H9 (cell line): ENCODE data around the gene MED13L. TPM values are rescaled to one million over a fixed set of nuclear protein-coding genes. Genes with fewer than 3 reads are reported as not detected.

Experiments
- DNase-seq: peaks from one replicate; pipeline ENCODE4 v3.0.0-alpha.2; 2017
- H2AFZ ChIP-seq: one replicate; pipeline ENCODE4 v1.6.1; 2013; ENCODE audit warnings: mild to moderate bottlenecking, low read length, control low read depth, moderate library complexity
- H2AK5ac ChIP-seq: 2 replicates; pipeline ENCODE4 v1.6.1; 2013; ENCODE audit warnings: low read length, control low read depth, mixed read lengths; ENCODE audit not compliant: insufficient read length
- H2BK120ac ChIP-seq: one replicate; pipeline ENCODE4 v1.6.1; 2013; ENCODE audit warnings: low read depth, mild to moderate bottlenecking, low read length, control low read depth, inconsistent platforms; ENCODE audit not compliant: poor library complexity, severe bottlenecking
- H2BK12ac ChIP-seq: 2 replicates; pipeline ENCODE4 v1.6.1; 2013; ENCODE audit warnings: low read length, control low read depth, mixed read lengths, low read depth; ENCODE audit not compliant: insufficient read length
- H2BK15ac ChIP-seq: 2 replicates; pipeline ENCODE4 v1.6.1; 2013; ENCODE audit warnings: low read depth, low read length, control low read depth
- H2BK20ac ChIP-seq: one replicate; pipeline ENCODE4 v1.6.1; 2013; ENCODE audit warnings: low read depth, mild to moderate bottlenecking, low read length, control low read depth, inconsistent platforms; ENCODE audit not compliant: poor library complexity, severe bottlenecking
- H2BK5ac ChIP-seq: 2 replicates; pipeline ENCODE4 v1.6.1; 2013; ENCODE audit warnings: low read length, control low read depth, mixed read lengths; ENCODE audit not compliant: insufficient read length
- H3K14ac ChIP-seq: 2 replicates; pipeline ENCODE4 v1.6.1; 2013; ENCODE audit warnings: low read length, control low read depth; ENCODE audit not compliant: insufficient read depth
- H3K18ac ChIP-seq: 2 replicates; pipeline ENCODE4 v1.6.1; 2013; ENCODE audit warnings: low read depth, mild to moderate bottlenecking, mixed read lengths, low read length, control low read depth; ENCODE audit not compliant: insufficient read length
- H3K23ac ChIP-seq: 2 replicates; pipeline ENCODE4 v1.6.1; 2013; ENCODE audit warnings: low read length, control low read depth, mixed read lengths, low read depth; ENCODE audit not compliant: insufficient read length
- H3K23me2 ChIP-seq: 2 replicates; pipeline ENCODE4 v1.6.1; 2013; ENCODE audit warnings: low read depth, mild to moderate bottlenecking, mixed read lengths, low read length, control low read depth; ENCODE audit not compliant: insufficient read length, poor library complexity, severe bottlenecking
- H3K27ac ChIP-seq: 2 replicates; pipeline ENCODE4 v1.5.1; 2013; ENCODE audit warnings: low read length, control low read depth, mixed read lengths, low read depth; ENCODE audit not compliant: insufficient read length
- H3K27me3 ChIP-seq: 2 replicates; pipeline ENCODE4 v1.6.1; 2013; ENCODE audit warnings: low read length, control low read depth, inconsistent platforms; ENCODE audit not compliant: insufficient read depth
- H3K4ac ChIP-seq: 2 replicates; pipeline ENCODE4 v1.6.1; 2013; ENCODE audit warnings: low read depth, mild to moderate bottlenecking, control low read depth, inconsistent platforms, low read length, moderate library complexity
- H3K4me1 ChIP-seq: 2 replicates; pipeline ENCODE4 v1.6.1; 2013; ENCODE audit warnings: low read length, control low read depth, inconsistent platforms; ENCODE audit not compliant: insufficient read depth
- H3K4me2 ChIP-seq: 2 replicates; pipeline ENCODE4 v1.6.1; 2013; ENCODE audit warnings: low read length, control low read depth, mixed read lengths; ENCODE audit not compliant: insufficient read length, insufficient read depth
- H3K56ac ChIP-seq: 2 replicates; pipeline ENCODE4 v1.6.1; 2013; ENCODE audit warnings: low read depth, mild to moderate bottlenecking, mixed read lengths, low read length, control low read depth; ENCODE audit not compliant: insufficient read length
- H3K79me1 ChIP-seq: 2 replicates; pipeline ENCODE4 v1.6.1; 2013; ENCODE audit warnings: low read depth, mild to moderate bottlenecking, moderate library complexity, low read length, control low read depth, inconsistent platforms; ENCODE audit not compliant: insufficient read depth, poor library complexity, severe bottlenecking
- H3K79me2 ChIP-seq: 2 replicates; pipeline ENCODE4 v1.6.1; 2013; ENCODE audit warnings: low read length, control low read depth, inconsistent platforms; ENCODE audit not compliant: insufficient read depth
- H3K9ac ChIP-seq: 2 replicates; pipeline ENCODE4 v1.6.1; 2013; ENCODE audit warnings: low read length, control low read depth, mixed read lengths; ENCODE audit not compliant: insufficient read length; ENCODE audit errors: extremely low read depth
- H3K9me3 ChIP-seq: one replicate; pipeline ENCODE4 v1.6.1; 2013; ENCODE audit warnings: low read depth, low read length, inconsistent platforms; ENCODE audit not compliant: control insufficient read depth
- H3T11ph ChIP-seq: one replicate; pipeline ENCODE4 v1.6.1; 2013; ENCODE audit warnings: mild to moderate bottlenecking, low read length, control low read depth, inconsistent platforms
- H4K20me1 ChIP-seq: one replicate; pipeline ENCODE4 v1.6.1; 2013; ENCODE audit not compliant: control insufficient read depth, insufficient read length, insufficient read depth
- H4K5ac ChIP-seq: 2 replicates; pipeline ENCODE4 v1.6.1; 2013; ENCODE audit warnings: low read depth, mild to moderate bottlenecking, mixed read lengths, low read length, control low read depth; ENCODE audit not compliant: insufficient read length
- H4K8ac ChIP-seq: replicated peaks from 2 replicates; pipeline ENCODE4 v1.6.1; 2013; ENCODE audit warnings: low read length, control low read depth, mixed read lengths, low read depth; ENCODE audit not compliant: insufficient read length
- H4K91ac ChIP-seq: 2 replicates; pipeline ENCODE4 v1.6.1; 2013; ENCODE audit warnings: low read depth, mild to moderate bottlenecking, moderate library complexity, mixed read lengths, low read length, control low read depth; ENCODE audit not compliant: insufficient read length
- H3K27ac Mint-ChIP-seq, 3 experiments: 2 replicates in 2 of 3; 3 replicates in 1 of 3; pipeline ENCODE4 v1.8.0; 2020 to 2021; ENCODE audit warnings: mixed read lengths in 3 of 3, mild to moderate bottlenecking in 1 of 3, moderate library complexity in 1 of 3
- H3K27me3 Mint-ChIP-seq: 2 replicates; pipeline ENCODE4 v1.8.0; 2021; ENCODE audit warnings: low read depth, mild to moderate bottlenecking, moderate library complexity, mixed read lengths
- H3K36me3 Mint-ChIP-seq, 3 experiments: 2 replicates in 2 of 3; 3 replicates in 1 of 3; pipeline ENCODE4 v1.8.0; 2020 to 2021; ENCODE audit warnings: low read depth in 3 of 3, mixed read lengths in 3 of 3; ENCODE audit not compliant: insufficient read depth in 1 of 3
- H3K4me1 Mint-ChIP-seq, 2 experiments: 2 replicates each; pipeline ENCODE4 v1.8.0; 2020; ENCODE audit warnings: mixed read lengths in 2 of 2
- H3K4me3 Mint-ChIP-seq, 2 experiments: 2 replicates in 1 of 2; 3 replicates in 1 of 2; pipeline ENCODE4 v1.8.0; 2020 to 2021; ENCODE audit warnings: mild to moderate bottlenecking in 2 of 2, mixed read lengths in 2 of 2, moderate library complexity in 1 of 2
- H3K9me3 Mint-ChIP-seq, 2 experiments: 2 replicates in 1 of 2; 3 replicates in 1 of 2; pipeline ENCODE4 v1.8.0; 2020; ENCODE audit warnings: mild to moderate bottlenecking in 2 of 2, mixed read lengths in 2 of 2, moderate library complexity in 1 of 2
- CTCF ChIP-seq: fragments of 200-600 bp; sonication (generic); conservative IDR thresholded peaks from 3 replicates; pipeline ENCODE4 v1.8.0; 2021; ENCODE audit warnings: antibody characterized with exemption, mild to moderate bottlenecking
- WGBS: extraction: QIAGEN DNeasy Blood & Tissue Kit; methylation state at CpG from one replicate; pipeline ENCODE4 v1.1.7; 2013; ENCODE audit warnings: missing lambda C conversion rate, low lambda C conversion rate, mixed read lengths; ENCODE audit not compliant: insufficient read length; ENCODE audit errors: extremely low coverage; 5-methylcytosine and 5-hydroxymethylcytosine counted together
- total RNA-seq: library from RNA; stranded (reverse); gene quantifications from 2 replicates; pipeline ENCODE4 v1.2.1, GENCODE V29; 2021

MED13L gene
- total RNA-seq, 1 experiment from 2014 or later: 52.4 TPM

GRCh38 chr12:115944392-115944742 lies 333.1 kb downstream of the MED13L start:
- no peaks in the 10 kb centered on the region for H3K9me3 ChIP-seq
- H2BK5ac ChIP-seq: no peak overlapping the region
- H3K23ac ChIP-seq: no peak overlapping the region
- no peaks in the 10 kb centered on the region for H3K27me3 ChIP-seq
- no peak for DNase-seq
- H4K91ac ChIP-seq: no peak overlapping the region
- Mint-ChIP-seq H3K9me3 (peaks cover 0 to under 1% of the 10 kb centered on the region in 2 experiments; a peak in 2 of 5 replicates), H3K4me1 (peaks cover 8 to 18% of the 10 kb centered on the region in 2 experiments), H3K36me3 (peaks cover 0 to under 1% (median 0%) of the 10 kb centered on the region in 3 experiments; a peak in 1 of 7 replicates), H3K27ac (no peak overlapping the region), H3K27me3 (no peaks in the 10 kb centered on the region; the same call in none of the 2 replicates), H3K4me3 (no peak overlapping the region)
- H3K79me2 ChIP-seq: no peaks in the 10 kb centered on the region
- H2BK20ac ChIP-seq: no peak overlapping the region
- H3K56ac ChIP-seq: no peak overlapping the region
- TF ChIP-seq CTCF: no peak
- H3K4me1 ChIP-seq: no peaks in the 10 kb centered on the region; the same call in 1 of the 2 replicates
- H3K23me2 ChIP-seq: no peaks in the 10 kb centered on the region
- no peak overlapping the region for H3K4me2 ChIP-seq
- WGBS: no CpG with 5 or more reads among the region's 8 CpGs
- H3K9ac ChIP-seq: no peak overlapping the region
- H2AK5ac ChIP-seq: no peak overlapping the region
- H2BK120ac ChIP-seq: no peak overlapping the region
- H3K18ac ChIP-seq: no peak overlapping the region
- H2BK15ac ChIP-seq: no peak overlapping the region
- H3K4ac ChIP-seq: no peak overlapping the region
- H3K27ac ChIP-seq: no peak overlapping the region
- no peak overlapping the region for H2BK12ac ChIP-seq
- no peak overlapping the region for H4K8ac ChIP-seq
- H4K20me1 ChIP-seq: no peaks in the 10 kb centered on the region
- no peak overlapping the region for H3K14ac ChIP-seq
- H3T11ph ChIP-seq: no peak overlapping the region
- no peaks in the 10 kb centered on the region for H3K79me1 ChIP-seq
- H4K5ac ChIP-seq: no peak overlapping the region
- no peak overlapping the region for H2AFZ ChIP-seq
